ENCODE results near the gene MICALL1. TPM values are rescaled to one million over a fixed set of nuclear protein-coding genes. Genes with fewer than 3 reads are reported as not detected.
"Not testable (repeated sequence)": the region's sequence is repeated elsewhere in the genome, so short reads cannot be mapped to it uniquely, and the experiment has no call there.

The MICALL1 gene
- total and polyA plus RNA-seq, 2 experiments from 2014 or later, result 8.0 to 41.4 TPM

- Histone ChIP-seq H3K4me3 (peak overlapping the region; percentile 93), H3F3A (ENCODE audit: insufficient read depth) (0 out of 2 replicates have a peak, but pooled peaks cover 4% of the 10 kb centered on the region)
- in situ Hi-C loops (cut with MboI), result no loop called here
These were observed 47.0 kb downstream of the MICALL1 start for GRCh38 chr22:37953062-37953436.

GRCh38 chr22:37953437-37954179 lies 47.5 kb downstream of the MICALL1 start, which contains the start of the genes C22orf23 and POLR2F:
C22orf23 (minus strand) TSS chr22:37953601; CDS start chr22:37953149, 452 bp downstream.
POLR2F (plus strand) TSS chr22:37953699; CDS start chr22:37953788, 89 bp downstream.
- Histone ChIP-seq H3K27ac (peak within 1 kb of the TSS; percentile 87), H3K4me3 (peak within 1 kb of the TSS; percentile 93), H3K9me3 (ENCODE audit: low read depth) (no peaks in the 10 kb centered on the region), H3K4me1 (ENCODE audit: insufficient read depth) (peaks cover 9% of the 10 kb centered on the region; the same call in 1 of the 2 replicates), H3K27me3 (replicated peaks; ENCODE audit: insufficient read depth) (no peaks in the 10 kb centered on the region), H3K9me2 (ENCODE audit: insufficient read depth) (no peaks in the 10 kb centered on the region), H2AFZ (peak within 1 kb of the TSS; percentile 91), H4K20me1 (ENCODE audit: insufficient read depth) (no peaks in the 10 kb centered on the region), H3K79me2 (ENCODE audit: insufficient read depth) (peaks cover 27% of the 10 kb centered on the region), H3K36me3 (ENCODE audit: low read depth) (0 out of 2 replicates have a peak, but pooled peaks cover 6% of the 10 kb centered on the region), H3F3A (ENCODE audit: insufficient read depth) (0 out of 2 replicates have a peak, but pooled peaks cover 4% of the 10 kb centered on the region), H3K9ac (peak within 1 kb of the TSS; percentile 90), H3K4me2 (ENCODE audit: unreplicated experiment) (peak within 1 kb of the TSS; percentile 98)
- TF ChIP-seq EZH2phosphoT487 (IDR thresholded peaks at IDR 0.05; ENCODE audit: insufficient read depth, low read depth) (no peak), EZH2 (IDR thresholded peaks at IDR 0.05; ENCODE audit: insufficient read depth, poor library complexity, severe bottlenecking) (no peak)
- in situ Hi-C loops (cut with MboI), result no loop called here
- peak; percentile 99 for DNase-seq
- 0 to 1% methylated on average over 46 to 51 of the region's 52 CpGs for WGBS, 2 experiments (ENCODE audit: low coverage in 1 of 2, low lambda C conversion rate in 2 of 2, missing lambda C conversion rate in 2 of 2)

More at GRCh38 chr22:37953062-37953436, 47.0 kb downstream of the MICALL1 start:
- H3K9me2 ChIP-seq (ENCODE audit: insufficient read depth), result no peaks in the 10 kb centered on the region
- peak overlapping the region; percentile 90 for H3K9ac ChIP-seq
- no peaks in the 10 kb centered on the region for H4K20me1 ChIP-seq (ENCODE audit: insufficient read depth)
- H3K4me1 ChIP-seq (ENCODE audit: insufficient read depth), result peaks cover 14% of the 10 kb centered on the region
- 1 to 3% methylated on average over 13 of the region's 13 CpGs for WGBS, 2 experiments (ENCODE audit: low coverage in 1 of 2, low lambda C conversion rate in 2 of 2, missing lambda C conversion rate in 2 of 2)
- DNase-seq, result peak; percentile 76
- H2AFZ ChIP-seq, result peak overlapping the region; percentile 91
- no peaks in the 10 kb centered on the region for H3K9me3 ChIP-seq (ENCODE audit: low read depth)
- peak overlapping the region; percentile 87 for H3K27ac ChIP-seq
- no peak for TF ChIP-seq EZH2 (IDR thresholded peaks at IDR 0.05; ENCODE audit: insufficient read depth, poor library complexity, severe bottlenecking)
- no peak for TF ChIP-seq EZH2phosphoT487 (IDR thresholded peaks at IDR 0.05; ENCODE audit: insufficient read depth, low read depth)
- no peaks in the 10 kb centered on the region for H3K27me3 ChIP-seq (replicated peaks; ENCODE audit: insufficient read depth)
- peak overlapping the region; percentile 98 for H3K4me2 ChIP-seq (ENCODE audit: unreplicated experiment)
- H3K36me3 ChIP-seq (ENCODE audit: low read depth), result 0 out of 2 replicates have a peak, but pooled peaks cover 6% of the 10 kb centered on the region
- H3K79me2 ChIP-seq (ENCODE audit: insufficient read depth), result peaks cover 27% of the 10 kb centered on the region

- in situ Hi-C loops (cut with MboI), result no loop called here
These were observed 48.6 kb downstream of the MICALL1 start for GRCh38 chr22:37954686-37955085.

GRCh38 chr22:37955825-37956397 lies 49.8 kb downstream of the MICALL1 start:
- H3F3A ChIP-seq (ENCODE audit: insufficient read depth); H3K4me1 ChIP-seq (ENCODE audit: insufficient read depth); H3K36me3 ChIP-seq (ENCODE audit: low read depth); H3K9me3 ChIP-seq (ENCODE audit: low read depth); H3K4me2 ChIP-seq (ENCODE audit: unreplicated experiment); H3K4me3 ChIP-seq; H3K27me3 ChIP-seq (replicated peaks; ENCODE audit: insufficient read depth); DNase-seq; H3K9me2 ChIP-seq (ENCODE audit: insufficient read depth); H4K20me1 ChIP-seq (ENCODE audit: insufficient read depth); in situ Hi-C loops (cut with MboI); H3K27ac ChIP-seq; H3K9ac ChIP-seq; H2AFZ ChIP-seq: not testable (repeated sequence)
- peaks cover 27% of the 10 kb centered on the region for H3K79me2 ChIP-seq (ENCODE audit: insufficient read depth)
- WGBS, 2 experiments (ENCODE audit: low coverage in 1 of 2, low lambda C conversion rate in 2 of 2, missing lambda C conversion rate in 2 of 2), result 90 to 93% methylated on average over 15 of the region's 15 CpGs

More at GRCh38 chr22:37954686-37955085, 48.6 kb downstream of the MICALL1 start:
- H3K27ac ChIP-seq, result no peak overlapping the region
- H3K36me3 ChIP-seq (ENCODE audit: low read depth), result peaks cover 6% of the 10 kb centered on the region; the same call in 1 of the 2 replicates
- WGBS, 2 experiments (ENCODE audit: low coverage in 1 of 2, low lambda C conversion rate in 2 of 2, missing lambda C conversion rate in 2 of 2), result 35 to 40% methylated on average over 4 of the region's 4 CpGs
- TF ChIP-seq EZH2 (IDR thresholded peaks at IDR 0.05; ENCODE audit: insufficient read depth, poor library complexity, severe bottlenecking) (no peak), EZH2phosphoT487 (IDR thresholded peaks at IDR 0.05; ENCODE audit: insufficient read depth, low read depth) (no peak)
- H3K9ac ChIP-seq, result peak overlapping the region; percentile 90
- H3K4me1 ChIP-seq (ENCODE audit: insufficient read depth), result peaks cover 9% of the 10 kb centered on the region; the same call in 1 of the 2 replicates
- peaks cover 27% of the 10 kb centered on the region for H3K79me2 ChIP-seq (ENCODE audit: insufficient read depth)
- 0 out of 2 replicates have a peak, but pooled peaks cover 4% of the 10 kb centered on the region for H3F3A ChIP-seq (ENCODE audit: insufficient read depth)
- no peaks in the 10 kb centered on the region for H3K9me2 ChIP-seq (ENCODE audit: insufficient read depth)
- no peak for DNase-seq
- H3K27me3 ChIP-seq (replicated peaks; ENCODE audit: insufficient read depth), result no peaks in the 10 kb centered on the region
- H2AFZ ChIP-seq, result no peak overlapping the region
- H3K4me3 ChIP-seq, result peak overlapping the region; percentile 93
- H3K9me3 ChIP-seq (ENCODE audit: low read depth), result no peaks in the 10 kb centered on the region
- peak overlapping the region; percentile 98 for H3K4me2 ChIP-seq (ENCODE audit: unreplicated experiment)
- H4K20me1 ChIP-seq (ENCODE audit: insufficient read depth), result no peaks in the 10 kb centered on the region

All from GM23248 (cell line).